HFFc6 (cell line): Measurements from ENCODE around the gene PPP1R3E. TPM values are rescaled to one million over a fixed set of nuclear protein-coding genes. Genes with fewer than 3 reads are reported as not detected.

Source experiments
- DNase-seq: peaks from one replicate; pipeline ENCODE4 v3.0.0-alpha.2; 2018
- H3K27ac Mint-ChIP-seq: 2 replicates; pipeline ENCODE4 v1.8.0; 2020; ENCODE audit warnings: mild to moderate bottlenecking, mixed read lengths
- H3K27me3 Mint-ChIP-seq: 2 replicates; pipeline ENCODE4 v1.8.0; 2021; ENCODE audit warnings: mild to moderate bottlenecking, moderate library complexity, mixed read lengths; ENCODE audit not compliant: insufficient read depth
- H3K36me3 Mint-ChIP-seq: 2 replicates; pipeline ENCODE4 v1.8.0; 2021; ENCODE audit warnings: low read depth, mixed read lengths
- H3K4me1 Mint-ChIP-seq: 2 replicates; pipeline ENCODE4 v1.8.0; 2020; ENCODE audit warnings: low read depth, mixed read lengths
- H3K4me3 Mint-ChIP-seq: 2 replicates; pipeline ENCODE4 v1.8.0; 2020; ENCODE audit warnings: mild to moderate bottlenecking, moderate library complexity, mixed read lengths
- H3K9me3 Mint-ChIP-seq: 2 replicates; pipeline ENCODE4 v1.8.0; 2020; ENCODE audit warnings: mild to moderate bottlenecking, mixed read lengths
- CTCF ChIP-seq: fragments of 200-600 bp; sonication (generic); IDR thresholded peaks from 2 replicates; pipeline ENCODE4 v1.5.0; 2021; ENCODE audit warnings: antibody characterized with exemption, mild to moderate bottlenecking
- total RNA-seq, 6 experiments: library from RNA; stranded (reverse); fragmentation: NEBNext Ultra II Directional; extraction: Animal tissue kit (Norgen Biotek cat#: 25700); gene quantifications; 2 replicates in 1 of 6; 3 replicates in 5 of 6; pipeline ENCODE4 v1.2.3, GENCODE V29; 2021

The PPP1R3E gene
- total RNA-seq, 6 experiments from 2014 or later, result 2.3 to 3.8 (median 2.6) TPM

GRCh38 chr14:23347406-23348296 is 45.0 kb upstream of the PPP1R3E start:
- Mint-ChIP-seq H3K27ac (no peak overlapping the region), H3K9me3 (no peaks in the 10 kb centered on the region), H3K27me3 (peaks cover 7% of the 10 kb centered on the region), H3K4me3 (no peak overlapping the region), H3K4me1 (no peaks in the 10 kb centered on the region), H3K36me3 (peaks cover 8% of the 10 kb centered on the region; the same call in 1 of the 2 replicates)
- no peak for TF ChIP-seq CTCF
- DNase-seq, result no peak

GRCh38 chr14:23346693-23347405 is 44.2 kb upstream of the PPP1R3E start:
- H3K9me3 Mint-ChIP-seq, result no peaks in the 10 kb centered on the region
- H3K27ac Mint-ChIP-seq, result no peak overlapping the region
- H3K4me1 Mint-ChIP-seq, result no peaks in the 10 kb centered on the region
- TF ChIP-seq CTCF, result no peak
- no peak for DNase-seq
- H3K27me3 Mint-ChIP-seq, result peaks cover 9% of the 10 kb centered on the region
- H3K4me3 Mint-ChIP-seq, result no peak overlapping the region
- peaks cover 8% of the 10 kb centered on the region; the same call in 1 of the 2 replicates for H3K36me3 Mint-ChIP-seq

- Mint-ChIP-seq H3K27me3 (peaks cover 7% of the 10 kb centered on the region), H3K4me3 (no peak overlapping the region), H3K9me3 (no peaks in the 10 kb centered on the region), H3K27ac (no peak overlapping the region), H3K36me3 (peaks cover 5% of the 10 kb centered on the region; the same call in 1 of the 2 replicates), H3K4me1 (no peaks in the 10 kb centered on the region)
- no peak for TF ChIP-seq CTCF
- no peak for DNase-seq
Observed at GRCh38 chr14:23345987-23346692, 43.5 kb upstream of the PPP1R3E start.

GRCh38 chr14:23344481-23344880 is 41.8 kb upstream of the PPP1R3E start:
- Mint-ChIP-seq H3K27ac (no peak overlapping the region), H3K9me3 (peaks cover 11% of the 10 kb centered on the region), H3K4me3 (no peak overlapping the region), H3K36me3 (peaks cover 6% of the 10 kb centered on the region; the same call in 1 of the 2 replicates), H3K27me3 (peaks cover 2% of the 10 kb centered on the region), H3K4me1 (no peaks in the 10 kb centered on the region)
- no peak for DNase-seq
- peak; percentile 53 for TF ChIP-seq CTCF

- Mint-ChIP-seq H3K4me1 (no peaks in the 10 kb centered on the region), H3K4me3 (no peak overlapping the region), H3K36me3 (peaks cover 6% of the 10 kb centered on the region; the same call in 1 of the 2 replicates), H3K27ac (no peak overlapping the region), H3K9me3 (peaks cover 16% of the 10 kb centered on the region), H3K27me3 (peaks cover 5% of the 10 kb centered on the region)
- no peak for TF ChIP-seq CTCF
- DNase-seq, result no peak
Observed at GRCh38 chr14:23339506-23340268, 37.0 kb upstream of the PPP1R3E start.
